GM21367 (cell line): ENCODE results near the gene PKN1.

Experiments used
- ATAC-seq: cut with Tn5 transposase; IDR thresholded peaks from one replicate; pipeline ENCODE4 v1.9.1; 2021; ENCODE audit not compliant: unreplicated experiment

PKN1 gene

DNA sequence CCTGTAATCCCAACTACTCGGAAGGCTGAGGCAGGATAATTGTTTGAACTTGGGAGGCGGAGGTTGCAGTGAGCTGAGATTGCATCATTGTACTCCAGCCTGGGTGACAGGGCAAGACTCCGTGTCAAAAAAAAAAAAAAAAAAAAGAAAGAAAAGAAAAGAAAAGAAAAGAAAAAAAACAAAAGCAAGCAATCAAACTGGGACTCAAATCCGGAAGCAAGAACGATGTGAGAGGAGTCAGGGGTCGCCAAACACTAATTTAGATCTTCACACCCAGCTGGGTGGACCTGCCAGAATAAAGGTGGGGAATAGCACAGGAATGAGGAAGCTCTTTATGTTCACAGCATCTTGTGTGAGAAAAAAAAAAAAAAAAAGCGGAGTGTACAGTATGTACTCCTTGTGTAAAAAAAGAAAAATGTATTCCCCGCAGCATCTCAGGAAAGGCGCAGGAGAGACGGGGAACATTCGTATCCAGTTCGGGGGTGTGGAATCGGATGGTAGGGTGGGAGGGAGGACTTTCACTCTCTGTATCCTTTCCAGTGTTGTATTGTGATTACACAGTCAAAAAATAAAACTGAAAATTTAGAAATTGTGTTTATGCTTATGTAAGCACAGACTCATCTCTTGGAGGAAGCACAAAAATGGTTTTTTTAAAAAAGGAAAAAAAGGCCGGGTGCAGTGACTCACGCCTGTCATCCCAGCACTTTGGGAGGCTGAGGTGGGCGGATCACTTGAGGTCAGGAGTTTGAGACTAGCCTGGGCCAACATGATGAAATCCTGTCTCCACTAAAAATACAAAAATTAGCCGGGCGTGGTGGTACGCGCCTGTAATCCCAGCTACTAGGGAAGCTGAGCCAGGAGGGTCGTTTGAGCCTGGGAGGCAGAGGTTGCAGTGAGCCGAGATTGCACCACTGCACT, 77.5 kb downstream of the PKN1 start:
- ATAC-seq, result no peak

GRCh38 chr19:14511229-14511593, 78.1 kb downstream of the PKN1 start:
- no peak for ATAC-seq

DNA sequence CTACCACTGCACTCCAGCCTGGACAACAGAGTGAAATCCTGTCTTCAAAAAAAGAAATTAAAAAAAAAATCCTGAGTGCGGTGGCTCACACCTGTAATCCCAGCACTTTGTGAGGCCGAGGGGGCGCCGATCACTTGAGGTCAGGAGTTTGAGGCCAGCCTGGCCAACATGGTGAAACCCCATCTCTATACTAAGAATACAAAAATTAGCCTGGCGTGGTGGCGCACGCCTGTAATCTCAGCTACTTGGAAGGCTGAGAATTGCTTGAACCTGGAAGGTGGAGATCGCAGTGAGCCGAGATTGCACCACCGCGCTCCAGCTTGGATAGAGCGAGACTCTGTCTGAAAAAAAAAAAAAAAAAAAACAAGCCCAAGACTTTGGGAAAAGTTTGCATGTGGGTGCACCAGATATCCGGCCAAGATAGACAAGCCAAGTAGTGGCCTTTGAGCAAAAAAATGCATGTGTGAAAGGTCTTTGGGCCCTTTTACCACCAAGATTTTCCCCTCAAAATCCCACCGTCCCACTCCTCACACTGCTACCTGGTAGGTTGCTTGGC, 79.4 kb downstream of the PKN1 start:
- ATAC-seq, result no peak

- no peak for ATAC-seq
Measured at GRCh38 chr19:14514215-14514863, 81.2 kb downstream of the PKN1 start.

- no peak for ATAC-seq
Measured at GRCh38 chr19:14515501-14516047, 82.5 kb downstream of the PKN1 start.

GRCh38 chr19:14516048-14516534, 83.0 kb downstream of the PKN1 start:
- no peak for ATAC-seq

DNA sequence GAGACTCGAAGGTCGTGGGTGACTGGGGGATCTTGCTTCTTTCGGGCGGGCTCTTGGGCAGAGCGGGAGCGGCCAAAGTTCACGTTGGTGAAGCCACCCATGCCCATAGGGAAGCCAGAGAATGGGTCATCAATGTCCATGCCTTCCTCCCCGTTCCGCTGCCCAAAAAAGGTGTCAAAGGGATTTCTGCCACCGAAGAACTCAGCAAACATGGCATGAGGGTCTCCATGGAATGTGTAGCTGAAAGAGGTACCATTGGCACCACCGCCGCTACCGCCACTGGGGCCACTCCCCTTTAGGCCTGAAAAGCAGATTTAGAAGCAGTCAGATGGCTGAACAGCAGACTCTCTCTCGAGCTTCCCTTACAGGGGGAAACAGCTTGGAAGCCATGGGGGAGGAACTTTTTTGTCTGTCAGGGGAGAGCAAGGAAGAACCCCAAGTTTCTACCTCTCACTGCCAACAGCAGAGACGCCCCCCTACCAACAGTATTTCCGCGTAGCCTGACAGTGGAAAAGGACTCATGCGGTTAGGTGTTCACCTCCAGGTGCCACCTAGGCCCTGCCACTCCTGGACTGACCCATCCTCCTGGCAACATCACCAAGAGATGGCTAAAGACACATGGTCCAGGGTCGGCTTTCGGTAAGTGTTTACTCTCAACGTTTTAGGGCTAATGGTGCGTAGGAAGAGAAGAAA, 83.8 kb downstream of the PKN1 start:
- no peak for ATAC-seq

GRCh38 chr19:14517446-14517839, 84.3 kb downstream of the PKN1 start:
- ATAC-seq, result peak; percentile 0

GRCh38 chr19:14517840-14518505, 84.9 kb downstream of the PKN1 start, which contains the start of gene DNAJB1:
DNAJB1 (minus strand) TSS chr19:14518397; CDS start chr19:14518349, 48 bp downstream.
- peak; percentile 47 for ATAC-seq

DNA sequence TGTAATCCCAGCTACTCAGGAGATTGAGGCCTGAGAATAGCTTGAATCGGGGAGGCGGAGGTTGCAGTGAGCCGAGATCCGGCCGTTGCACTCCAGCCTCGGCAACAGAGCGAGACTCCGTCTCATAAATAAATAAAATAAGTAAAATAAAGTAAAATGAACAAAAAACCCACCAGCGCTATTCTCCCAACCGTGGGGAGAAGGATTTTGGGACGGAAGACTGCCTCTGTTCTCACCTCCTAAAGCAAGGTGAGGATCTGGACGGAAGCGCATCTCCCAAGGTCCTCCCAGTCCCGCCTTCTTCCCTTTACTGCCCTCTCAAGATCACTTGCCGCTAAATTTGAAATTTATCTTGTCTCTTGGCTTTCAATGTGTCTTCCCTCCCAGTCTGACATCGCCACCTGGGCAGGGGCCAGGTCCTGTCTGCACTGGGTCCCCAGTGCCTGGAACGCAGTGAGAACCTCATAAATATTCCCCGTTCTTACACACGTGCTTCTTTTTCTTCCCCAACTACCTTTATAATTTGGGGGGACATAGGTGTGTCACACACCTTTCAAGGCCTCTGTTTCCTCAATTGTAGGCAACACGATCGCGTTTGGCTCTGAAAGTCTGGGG, 86.2 kb downstream of the PKN1 start:
- ATAC-seq, result no peak

- ATAC-seq, result no peak
Measured at GRCh38 chr19:14519860-14520407, 86.8 kb downstream of the PKN1 start.

GRCh38 chr19:14520543-14520942, 87.4 kb downstream of the PKN1 start:
- ATAC-seq, result no peak
